ENCODE results near the gene HIBCH. TPM values are rescaled to one million over a fixed set of nuclear protein-coding genes. Genes with fewer than 3 reads are reported as not detected.
"Not testable (repeated sequence)": the region's sequence is repeated elsewhere in the genome, so short reads cannot be mapped to it uniquely, and the experiment has no call there.

Gene HIBCH
- total RNA-seq, 2 experiments from 2014 or later, result 15.6 to 29.7 TPM

- BruUV-seq (replicated peaks), result no TSS peak
- ChIA-PET POLR2A (interaction anchor here (0.8 to 1.5 kb wide), 3 partner anchors 10 to 331 kb away, joined by 3 read pairs; no protein-coding TSS in a partner anchor), CTCF (ENCODE audit: unreplicated experiment) (no interaction called here)
- H3K4me1 ChIP-seq (ENCODE audit: insufficient read depth, low read length, poor library complexity, severe bottlenecking), result no peaks in the 10 kb centered on the region
- no peaks in the 10 kb centered on the region for H4K20me1 ChIP-seq (ENCODE audit: insufficient read depth, low read length)
- DNase-seq (ENCODE audit: low spot score), result no peak
- H3K27ac ChIP-seq (ENCODE audit: low read depth, low read length, poor library complexity, severe bottlenecking), result no peak overlapping the region
- intact Hi-C loops (cut with micrococcal nuclease; ENCODE audit: unreplicated experiment), result no loop called here
- H2AFZ ChIP-seq (ENCODE audit: low read length), result no peak overlapping the region
- TF ChIP-seq CTCF (conservative IDR thresholded peaks at IDR 0.05; ENCODE audit: low read length), result no peak
- TF ChIP-seq EZH2phosphoT487 (IDR thresholded peaks at IDR 0.05; ENCODE audit: borderline replicate concordance, low read depth, low read length), result no peak
- H3K9me3 ChIP-seq (ENCODE audit: low read length), result no peaks in the 10 kb centered on the region
- no peak overlapping the region for H3K4me2 ChIP-seq (ENCODE audit: low read length)
- no peaks in the 10 kb centered on the region for H3K36me3 ChIP-seq (ENCODE audit: insufficient read depth, low read length)
- no peaks in the 10 kb centered on the region for H3K9me2 ChIP-seq (ENCODE audit: insufficient read depth, low read length)
- H3K79me2 ChIP-seq (ENCODE audit: insufficient read depth, low read depth, low read length), result no peaks in the 10 kb centered on the region
- no peak overlapping the region for H3K4me3 ChIP-seq (ENCODE audit: low read depth, low read length, poor library complexity, severe bottlenecking)
Observed at GRCh38 chr2:190361572-190361971, 41.9 kb upstream of the HIBCH start.

DNA sequence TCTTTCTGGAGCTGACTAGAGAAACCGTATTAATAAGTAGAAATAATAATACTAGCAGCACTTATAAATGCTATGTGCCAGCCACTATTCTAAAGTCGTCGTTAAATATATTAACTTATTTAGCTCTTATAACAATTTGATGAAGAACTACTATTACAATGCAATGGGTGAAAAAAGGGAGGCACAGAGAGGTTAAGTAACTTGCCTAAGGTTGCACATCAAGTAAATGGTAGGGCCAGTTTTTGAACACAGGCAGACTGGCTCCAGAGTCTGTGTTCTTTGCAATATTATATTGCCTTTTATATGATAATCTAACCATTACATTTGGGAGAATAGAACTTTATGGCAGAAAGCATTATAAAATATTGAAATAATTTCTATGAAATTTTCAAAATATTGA, 41.3 kb upstream of the HIBCH start:
- H3K9me3 ChIP-seq (ENCODE audit: low read length), result no peaks in the 10 kb centered on the region
- no peak for DNase-seq (ENCODE audit: low spot score)
- H3K4me2 ChIP-seq (ENCODE audit: low read length), result no peak overlapping the region
- no peaks in the 10 kb centered on the region for H3K9me2 ChIP-seq (ENCODE audit: insufficient read depth, low read length)
- POLR2A ChIA-PET, result interaction anchor here (1.2 to 1.5 kb wide), 4 partner anchors 9 to 331 kb away, joined by 3 to 6 read pairs (median 4); no protein-coding TSS in a partner anchor
- TF ChIP-seq CTCF (conservative IDR thresholded peaks at IDR 0.05; ENCODE audit: low read length) (no peak), EZH2phosphoT487 (IDR thresholded peaks at IDR 0.05; ENCODE audit: borderline replicate concordance, low read depth, low read length) (no peak)
- H2AFZ ChIP-seq (ENCODE audit: low read length), result no peak overlapping the region
- BruUV-seq (replicated peaks), result no TSS peak
- intact Hi-C loops (cut with micrococcal nuclease; ENCODE audit: unreplicated experiment), result no loop called here
- H4K20me1 ChIP-seq (ENCODE audit: insufficient read depth, low read length), result no peaks in the 10 kb centered on the region
- H3K27ac ChIP-seq (ENCODE audit: low read depth, low read length, poor library complexity, severe bottlenecking), result no peak overlapping the region
- H3K4me1 ChIP-seq (ENCODE audit: insufficient read depth, low read length, poor library complexity, severe bottlenecking), result no peaks in the 10 kb centered on the region
- no peaks in the 10 kb centered on the region for H3K36me3 ChIP-seq (ENCODE audit: insufficient read depth, low read length)
- H3K79me2 ChIP-seq (ENCODE audit: insufficient read depth, low read depth, low read length), result no peaks in the 10 kb centered on the region
- H3K4me3 ChIP-seq (ENCODE audit: low read depth, low read length, poor library complexity, severe bottlenecking), result no peak overlapping the region
- CTCF ChIA-PET (ENCODE audit: unreplicated experiment), result no interaction called here

GRCh38 chr2:190360561-190360960, 40.9 kb upstream of the HIBCH start:
- TF ChIP-seq CTCF (conservative IDR thresholded peaks at IDR 0.05; ENCODE audit: low read length), result no peak
- no peak for TF ChIP-seq EZH2phosphoT487 (IDR thresholded peaks at IDR 0.05; ENCODE audit: borderline replicate concordance, low read depth, low read length)
- Histone ChIP-seq H3K4me1 (ENCODE audit: insufficient read depth, low read length, poor library complexity, severe bottlenecking) (no peaks in the 10 kb centered on the region), H3K9me2 (ENCODE audit: insufficient read depth, low read length) (no peaks in the 10 kb centered on the region), H3K36me3 (ENCODE audit: insufficient read depth, low read length) (no peaks in the 10 kb centered on the region), H3K4me3 (ENCODE audit: low read depth, low read length, poor library complexity, severe bottlenecking) (no peak overlapping the region), H2AFZ (ENCODE audit: low read length) (no peak overlapping the region), H3K27ac (ENCODE audit: low read depth, low read length, poor library complexity, severe bottlenecking) (no peak overlapping the region), H4K20me1 (ENCODE audit: insufficient read depth, low read length) (no peaks in the 10 kb centered on the region), H3K79me2 (ENCODE audit: insufficient read depth, low read depth, low read length) (no peaks in the 10 kb centered on the region), H3K4me2 (ENCODE audit: low read length) (no peak overlapping the region), H3K9me3 (ENCODE audit: low read length) (no peaks in the 10 kb centered on the region)
- ChIA-PET POLR2A (interaction anchor here (1.2 to 1.5 kb wide), 4 partner anchors 9 to 332 kb away, joined by 3 to 6 read pairs (median 4); no protein-coding TSS in a partner anchor), CTCF (ENCODE audit: unreplicated experiment) (no interaction called here)
- no TSS peak for BruUV-seq (replicated peaks)
- DNase-seq (ENCODE audit: low spot score), result no peak
- intact Hi-C loops (cut with micrococcal nuclease; ENCODE audit: unreplicated experiment), result no loop called here

DNA sequence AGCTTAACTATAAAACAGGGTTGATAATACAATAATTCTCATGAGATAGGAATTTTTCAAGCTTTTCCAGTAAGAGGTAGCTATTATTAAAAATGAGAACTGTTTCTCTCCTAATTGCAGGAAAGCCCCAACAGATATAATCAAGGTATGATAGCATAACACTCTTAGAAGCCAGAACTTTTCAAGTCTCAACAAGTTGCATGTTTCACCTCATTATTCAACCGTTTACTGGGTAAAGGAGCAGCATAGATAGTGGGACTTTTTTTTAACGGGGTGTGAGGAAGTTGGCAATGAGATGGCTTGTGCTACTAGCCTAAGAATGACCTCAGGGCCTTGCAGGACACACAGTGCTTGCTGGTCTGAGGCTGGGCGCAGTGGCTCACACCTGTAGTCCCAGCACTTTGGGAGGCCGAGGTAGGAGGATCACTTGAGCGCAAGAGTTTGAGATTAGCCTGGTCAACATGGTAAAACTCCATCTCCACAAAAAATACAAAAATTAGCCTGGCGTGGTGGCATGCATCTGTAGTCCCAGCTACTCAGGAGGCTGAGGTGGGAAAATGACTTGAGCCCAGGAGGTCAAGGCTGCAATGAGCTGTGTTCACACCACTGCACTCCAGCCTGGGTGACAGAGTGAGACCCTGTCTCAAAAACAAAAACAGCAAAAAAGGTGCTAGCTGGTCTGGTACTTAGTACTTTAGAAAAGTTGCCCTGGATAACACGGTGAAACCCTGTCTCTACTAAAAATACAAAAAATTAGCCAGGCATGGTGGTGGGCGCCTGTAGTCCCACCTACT, 39.2 kb upstream of the HIBCH start:
- H4K20me1 ChIP-seq (ENCODE audit: insufficient read depth, low read length); H3K9me3 ChIP-seq (ENCODE audit: low read length); H3K4me3 ChIP-seq (ENCODE audit: low read depth, low read length, poor library complexity, severe bottlenecking); H3K9me2 ChIP-seq (ENCODE audit: insufficient read depth, low read length); intact Hi-C loops (cut with micrococcal nuclease; ENCODE audit: unreplicated experiment); H3K36me3 ChIP-seq (ENCODE audit: insufficient read depth, low read length); H3K4me1 ChIP-seq (ENCODE audit: insufficient read depth, low read length, poor library complexity, severe bottlenecking); BruUV-seq (replicated peaks); H2AFZ ChIP-seq (ENCODE audit: low read length); H3K79me2 ChIP-seq (ENCODE audit: insufficient read depth, low read depth, low read length); H3K4me2 ChIP-seq (ENCODE audit: low read length); DNase-seq (ENCODE audit: low spot score); H3K27ac ChIP-seq (ENCODE audit: low read depth, low read length, poor library complexity, severe bottlenecking): not testable (repeated sequence)
- ChIA-PET POLR2A (interaction anchor here (0.8 to 0.9 kb wide), 2 partner anchors 9 to 249 kb away, joined by 4 read pairs; no protein-coding TSS in a partner anchor), CTCF (ENCODE audit: unreplicated experiment) (interaction anchor here (0.5 kb wide), 1 partner anchor 266 kb away, joined by 3 read pairs; no protein-coding TSS in a partner anchor)
